A204.1 (cell line): ENCODE results near the gene RAB1A.
A peak's percentile ranks its signal among the peaks of the same experiment; 100 is the strongest.
"Not testable (repeated sequence)": the region's sequence is repeated elsewhere in the genome, so short reads cannot be mapped to it uniquely, and the experiment has no call there.

Experiments used
- FAIRE-seq: peaks from 2 replicates; lab custom pipeline; 2012; peaks lifted over from hg19 to GRCh38; lab: Jason Lieb, UNC

Gene RAB1A

GRCh38 chr2:65129826-65130663 is at the start of gene RAB1A:
RAB1A (minus strand) TSS chr2:65130106; CDS start chr2:65129915, 191 bp downstream.
- FAIRE-seq: peak; percentile 46

- FAIRE-seq: no peak
Observed at GRCh38 chr2:65177751-65178442, 48.0 kb upstream of the RAB1A start.

- no peak for FAIRE-seq
Observed at GRCh38 chr2:65175894-65176530, 46.1 kb upstream of the RAB1A start.

GRCh38 chr2:65174031-65174430 is 44.1 kb upstream of the RAB1A start:
- not testable (repeated sequence) for FAIRE-seq

- no peak for FAIRE-seq
Observed at GRCh38 chr2:65172994-65173790, 43.3 kb upstream of the RAB1A start.

- FAIRE-seq: not testable (repeated sequence)
Observed at GRCh38 chr2:65170611-65171477, 40.9 kb upstream of the RAB1A start.

GRCh38 chr2:65169760-65170136 is 39.8 kb upstream of the RAB1A start:
- FAIRE-seq: no peak

GRCh38 chr2:65165558-65165957 is 35.7 kb upstream of the RAB1A start:
- no peak for FAIRE-seq

- FAIRE-seq: no peak
Observed at GRCh38 chr2:65164426-65164891, 34.6 kb upstream of the RAB1A start.

- no peak for FAIRE-seq
Observed at GRCh38 chr2:65161551-65162100, 31.7 kb upstream of the RAB1A start.

- FAIRE-seq: no peak
Observed at GRCh38 chr2:65159906-65160305, 30.0 kb upstream of the RAB1A start.

- FAIRE-seq: no peak
Observed at GRCh38 chr2:65159261-65159660, 29.4 kb upstream of the RAB1A start.

- no peak for FAIRE-seq
Observed at GRCh38 chr2:65158557-65158956, 28.7 kb upstream of the RAB1A start.

GRCh38 chr2:65157856-65158255 is 27.9 kb upstream of the RAB1A start:
- FAIRE-seq: not testable (repeated sequence)

- no peak for FAIRE-seq
Observed at GRCh38 chr2:65156041-65156440, 26.1 kb upstream of the RAB1A start.

- FAIRE-seq: no peak
Observed at GRCh38 chr2:65153515-65153914, 23.6 kb upstream of the RAB1A start.

GRCh38 chr2:65146078-65146477 is 16.2 kb upstream of the RAB1A start:
- FAIRE-seq: no peak

- FAIRE-seq: no peak
Observed at GRCh38 chr2:65144571-65144970, 14.7 kb upstream of the RAB1A start.

- FAIRE-seq: no peak
Observed at GRCh38 chr2:65142515-65142914, 12.6 kb upstream of the RAB1A start.

GRCh38 chr2:65137197-65137775 is 7.4 kb upstream of the RAB1A start:
- no peak for FAIRE-seq
